GM21526 (cell line): ENCODE measurements around the gene BROX.
"Not testable (repeated sequence)": the region's sequence is repeated elsewhere in the genome, so short reads cannot be mapped to it uniquely, and the experiment has no call there.

Source experiments
- ATAC-seq: cut with Tn5 transposase; IDR thresholded peaks from one replicate; pipeline ENCODE4 v1.9.1; 2021; ENCODE audit warnings: moderate library complexity; ENCODE audit not compliant: unreplicated experiment, low FRiP score

The BROX gene

GRCh38 chr1:222728746-222729145, 16.4 kb downstream of the BROX start:
- ATAC-seq: no peak

GRCh38 chr1:222730866-222731265, 18.5 kb downstream of the BROX start:
- ATAC-seq: no peak

GRCh38 chr1:222732216-222733159, 20.1 kb downstream of the BROX start:
- ATAC-seq: peak; percentile 97

- no peak for ATAC-seq
These were observed 22.4 kb downstream of the BROX start for GRCh38 chr1:222734740-222735139.

GRCh38 chr1:222736470-222736869, 24.1 kb downstream of the BROX start:
- ATAC-seq: no peak

- ATAC-seq: no peak
These were observed 24.6 kb downstream of the BROX start, which contains the start of gene FAM177B for GRCh38 chr1:222736972-222737371. Gene FAM177B (plus strand): TSS chr1:222737202. CDS start chr1:222746546, 9,344 bp downstream.

- no peak for ATAC-seq
These were observed 27.1 kb downstream of the BROX start for GRCh38 chr1:222739465-222739864.

- no peak for ATAC-seq
These were observed 27.6 kb downstream of the BROX start for GRCh38 chr1:222739929-222740328.

- ATAC-seq: not testable (repeated sequence)
These were observed 29.5 kb downstream of the BROX start for GRCh38 chr1:222741630-222742457.

GRCh38 chr1:222749927-222750326, 37.6 kb downstream of the BROX start:
- no peak for ATAC-seq

GRCh38 chr1:222750651-222751050, 38.3 kb downstream of the BROX start:
- peak; percentile 88 for ATAC-seq

- ATAC-seq: no peak
These were observed 38.9 kb downstream of the BROX start for GRCh38 chr1:222751255-222751654.

- ATAC-seq: no peak
These were observed 42.2 kb downstream of the BROX start for GRCh38 chr1:222754366-222755139.

GRCh38 chr1:222757646-222758268, 45.4 kb downstream of the BROX start:
- no peak for ATAC-seq

- no peak for ATAC-seq
These were observed 47.2 kb downstream of the BROX start for GRCh38 chr1:222759451-222760035.

- ATAC-seq: no peak
These were observed 48.7 kb downstream of the BROX start for GRCh38 chr1:222761083-222761482.

GRCh38 chr1:222762178-222762577, 49.8 kb downstream of the BROX start:
- not testable (repeated sequence) for ATAC-seq

- no peak for ATAC-seq
These were observed 54.8 kb downstream of the BROX start for GRCh38 chr1:222767152-222767571.

GRCh38 chr1:222768592-222768991, 56.2 kb downstream of the BROX start:
- no peak for ATAC-seq

- ATAC-seq: no peak
These were observed 56.8 kb downstream of the BROX start for GRCh38 chr1:222769181-222769580.
